Lung (tissue), 12 donors: ENCODE measurements around the gene OPRM1. TPM values are rescaled to one million over a fixed set of nuclear protein-coding genes. Genes with fewer than 3 reads are reported as not detected.

Experiments
- ATAC-seq: fragments of 200-7000 bp; cut with Tn5 transposase; one replicate; pipeline ENCODE4 v1.9.1; 2020; ENCODE audit warnings: moderate number of reproducible peaks; ENCODE audit not compliant: insufficient read depth, low FRiP score
- DNase-seq, 3 donors: peaks; one replicate each; pipeline ENCODE4 v3.0.0-alpha.2; 2013 to 2017
- H3K27ac ChIP-seq, 2 donors: one replicate each; pipeline ENCODE4 v1.5.1; 2013; ENCODE audit warnings: mild to moderate bottlenecking in 2 of 2, moderate library complexity in 2 of 2, control low read depth in 1 of 2, inconsistent platforms in 1 of 2, low read depth in 1 of 2, low read length in 1 of 2
- H3K27me3 ChIP-seq, 3 donors: one replicate each; pipeline ENCODE4 v1.5.1; 2013; ENCODE audit warnings: low read length in 2 of 3; ENCODE audit not compliant: control insufficient read depth in 3 of 3, insufficient read depth in 3 of 3
- H3K36me3 ChIP-seq, 4 donors: one replicate each; pipeline ENCODE4 v1.5.1; 2013; ENCODE audit warnings: low read length in 4 of 4, mild to moderate bottlenecking in 1 of 4, moderate library complexity in 1 of 4; ENCODE audit not compliant: control insufficient read depth in 4 of 4, insufficient read depth in 4 of 4
- H3K4me1 ChIP-seq, 5 donors: one replicate each; pipeline ENCODE4 v1.5.1; 2013; ENCODE audit warnings: low read length in 5 of 5, mild to moderate bottlenecking in 2 of 5, moderate library complexity in 1 of 5; ENCODE audit not compliant: control insufficient read depth in 5 of 5, insufficient read depth in 5 of 5
- H3K4me3 ChIP-seq: one replicate; pipeline ENCODE4 v1.5.1; 2013; ENCODE audit warnings: mild to moderate bottlenecking, control low read depth, moderate library complexity
- H3K9ac ChIP-seq, 2 donors: one replicate each; pipeline ENCODE4 v1.5.1; 2013; ENCODE audit warnings: low read length in 2 of 2, control low read depth in 1 of 2; ENCODE audit not compliant: insufficient read depth in 1 of 2
- H3K9me3 ChIP-seq, 4 donors: one replicate each; pipeline ENCODE4 v1.5.1; 2013; ENCODE audit warnings: low read length in 3 of 4, mild to moderate bottlenecking in 1 of 4, moderate library complexity in 1 of 4; ENCODE audit not compliant: control insufficient read depth in 4 of 4, insufficient read depth in 3 of 4
- CTCF ChIP-seq: IDR thresholded peaks from 2 replicates; pipeline ENCODE4 v1.5.1; 2012; ENCODE audit warnings: mild to moderate bottlenecking; ENCODE audit errors: control extremely low read depth, extremely low read depth
- WGBS, 2 donors: extraction: QIAGEN DNeasy Blood & Tissue Kit; methylation state at CpG; one replicate each; pipeline ENCODE4 v1.1.7; 2013; 5-methylcytosine and 5-hydroxymethylcytosine counted together
- polyA plus RNA-seq, 2 donors: library from polyadenylated mRNA; stranded (reverse); fragments of 200-250 nt; gene quantifications; one replicate each; pipeline ENCODE4 v1.2.1, GENCODE V29; 2013
- total RNA-seq, 2 donors: library from RNA; depleted of rRNA in 1 of 2; stranded (reverse); fragments of >200 nt in 1 of 2; gene quantifications; one replicate each; pipeline ENCODE4 v1.2.1, GENCODE V29; 2014 to 2021
- donor health status: control.
- donor health status: control.
- donor health status: Bipolar disorder and iron deficiency.
- donor health status: healthy.
- donor health status: DM: yes; HTN: yes; CAD: no.

The OPRM1 gene
- total and polyA plus RNA-seq, 4 donors: not detected

GRCh38 chr6:154159126-154159525 lies 120.1 kb downstream of the OPRM1 start:
- no peak for TF ChIP-seq CTCF
- no peaks in the 10 kb centered on the region for H3K9me3 ChIP-seq
- no peak for ATAC-seq
- H3K36me3 ChIP-seq: no peaks in the 10 kb centered on the region
- H3K9ac ChIP-seq: no peak overlapping the region
- H3K27me3 ChIP-seq: no peaks in the 10 kb centered on the region
- H3K4me1 ChIP-seq: peaks cover 0 to 36% (median 7%) of the 10 kb centered on the region in 5 donors
- WGBS, 2 donors: 84 to 98% methylated on average over 2 of the region's 2 CpGs
- H3K4me3 ChIP-seq: no peak overlapping the region
- H3K27ac ChIP-seq: no peak overlapping the region
- no peak for DNase-seq

- Histone ChIP-seq H3K4me3 (no peak overlapping the region), H3K27ac (no peak overlapping the region), H3K36me3 (peaks cover 0 to 2% (median 0%) of the 10 kb centered on the region in 4 donors), H3K27me3 (no peaks in the 10 kb centered on the region), H3K4me1 (peaks cover 0 to 43% (median 7%) of the 10 kb centered on the region in 5 donors), H3K9ac (no peak overlapping the region), H3K9me3 (no peaks in the 10 kb centered on the region)
- no peak for TF ChIP-seq CTCF
- no peak for ATAC-seq
- DNase-seq: peak; percentile 14 to 76 (median 53)
- WGBS, 2 donors: 64 to 68% methylated on average over 3 of the region's 3 CpGs
Observed at GRCh38 chr6:154161689-154162088, 122.6 kb downstream of the OPRM1 start.

- Histone ChIP-seq H3K9ac (no peak overlapping the region), H3K4me3 (no peak overlapping the region), H3K36me3 (peaks cover 0 to 2% (median 0%) of the 10 kb centered on the region in 4 donors), H3K4me1 (peaks cover 0 to 37% (median 6%) of the 10 kb centered on the region in 5 donors), H3K9me3 (no peaks in the 10 kb centered on the region), H3K27ac (no peak overlapping the region), H3K27me3 (no peaks in the 10 kb centered on the region)
- ATAC-seq: peak; percentile 66
- TF ChIP-seq CTCF: no peak
- 22 to 42% methylated on average over 5 of the region's 5 CpGs for WGBS, 2 donors
- DNase-seq: peak; percentile 93 to 99 (median 99)
Observed at GRCh38 chr6:154164397-154164796, 125.4 kb downstream of the OPRM1 start.

GRCh38 chr6:154165478-154165877 lies 126.4 kb downstream of the OPRM1 start:
- no peak for TF ChIP-seq CTCF
- DNase-seq (peak in 1 of 3 donors; percentile 41), ATAC-seq (no peak)
- 27 to 37% methylated on average over 2 of the region's 2 CpGs for WGBS, 2 donors
- Histone ChIP-seq H3K27me3 (no peaks in the 10 kb centered on the region), H3K9ac (no peak overlapping the region), H3K36me3 (peaks cover 0 to 2% (median 0%) of the 10 kb centered on the region in 4 donors), H3K4me1 (peaks cover 0 to 34% (median 7%) of the 10 kb centered on the region in 5 donors), H3K9me3 (no peaks in the 10 kb centered on the region), H3K4me3 (no peak overlapping the region), H3K27ac (peak overlapping the region in 1 of 2 donors; percentile 44)
